Caco-2 (cell line): ENCODE results near the gene THG1L. TPM values are rescaled to one million over a fixed set of nuclear protein-coding genes. Genes with fewer than 3 reads are reported as not detected.

ENCODE experiments used
- BruUV-seq: library from RNA; stranded (reverse); fragments of 400-500 nt; replicated peaks from 2 replicates; lab custom pipeline; 2021; lab: Mats Ljungman, UMichigan
- CTCF ChIA-PET: fragments of 300-600 bp; sonication (Branson Sonifier 250); formaldehyde crosslinking; loops from one replicate; lab custom pipeline; 2022; ENCODE audit warnings: antibody characterized with exemption; lab: Charles Lee
- POLR2A ChIA-PET: fragments of 300-600 bp; sonication (Branson Sonifier 250); formaldehyde crosslinking; loops from one replicate; lab custom pipeline; 2022; ENCODE audit warnings: antibody characterized with exemption; lab: Charles Lee
- DNase-seq, 2 experiments: peaks; one replicate each; pipeline versions ENCODE4 v3.0.0 to v3.0.0-alpha.2; 2020 to 2022
- H3K27me3 ChIP-seq: replicated peaks from 2 replicates; pipeline ENCODE4 v1.6.0; 2011; ENCODE audit warnings: low read length; ENCODE audit not compliant: control insufficient read depth, insufficient read depth
- H3K36me3 ChIP-seq: 2 replicates; pipeline ENCODE4 v1.5.1; 2011; ENCODE audit warnings: low read length; ENCODE audit not compliant: control insufficient read depth, insufficient read depth
- H3K4me1 ChIP-seq: fragments of 250-450 bp; sonication (Bioruptor Pico); 2 replicates; pipeline ENCODE4 v1.5.1; 2020; ENCODE audit warnings: mild to moderate bottlenecking
- H3K4me3 ChIP-seq: 2 replicates; pipeline ENCODE4 v1.5.1; 2011; ENCODE audit warnings: low read depth, mild to moderate bottlenecking, control low read depth, low read length
- H3K9me3 ChIP-seq: fragments of 250-450 bp; sonication (Bioruptor Pico); 2 replicates; pipeline ENCODE4 v1.5.1; 2020; ENCODE audit warnings: mild to moderate bottlenecking, moderate library complexity
- H3K27ac Mint-ChIP-seq: one replicate; pipeline ENCODE4 v1.8.0; 2022; ENCODE audit warnings: mixed read lengths; ENCODE audit not compliant: unreplicated experiment
- H3K27me3 Mint-ChIP-seq: one replicate; pipeline ENCODE4 v1.8.0; 2022; ENCODE audit warnings: mixed read lengths; ENCODE audit not compliant: insufficient read depth, unreplicated experiment
- H3K36me3 Mint-ChIP-seq: one replicate; pipeline ENCODE4 v1.8.0; 2022; ENCODE audit warnings: mild to moderate bottlenecking, mixed read lengths; ENCODE audit not compliant: insufficient read depth, unreplicated experiment
- H3K4me1 Mint-ChIP-seq: one replicate; pipeline ENCODE4 v1.8.0; 2022; ENCODE audit warnings: low read depth, mixed read lengths; ENCODE audit not compliant: unreplicated experiment
- H3K4me3 Mint-ChIP-seq: one replicate; pipeline ENCODE4 v1.8.0; 2022; ENCODE audit warnings: mild to moderate bottlenecking, moderate library complexity, mixed read lengths; ENCODE audit not compliant: unreplicated experiment
- H3K9me3 Mint-ChIP-seq: one replicate; pipeline ENCODE4 v1.8.0; 2022; ENCODE audit warnings: mixed read lengths; ENCODE audit not compliant: unreplicated experiment
- intact Hi-C: fragments of 100-400 bp; cut with micrococcal nuclease; formaldehyde crosslinking; loops from one replicate; pipeline ENCODE4 v1.10.0; 2022; ENCODE audit not compliant: unreplicated experiment
- total RNA-seq: library from RNA; stranded (reverse); gene quantifications from 2 replicates; pipeline ENCODE4 v1.2.3, GENCODE V29; 2022
- TF ChIP-seq, protein P1 (sequence below), 2 experiments: fragments of 200-600 bp in 1 of 2; IDR thresholded peaks; 1 replicate in 1 of 2; 2 replicates in 1 of 2; pipeline versions ENCODE4 v1.5.1 to v1.8.0; 2011 to 2022; ENCODE audit warnings: antibody characterized with exemption in 1 of 2, control low read depth in 1 of 2, inconsistent platforms in 1 of 2, low read depth in 1 of 2, low read length in 1 of 2, mild to moderate bottlenecking in 1 of 2, moderate library complexity in 1 of 2; ENCODE audit not compliant: insufficient read depth in 1 of 2, severe bottlenecking in 1 of 2, unreplicated experiment in 1 of 2

THG1L gene
- total RNA-seq, 1 experiment from 2014 or later: 19.8 TPM

DNA sequence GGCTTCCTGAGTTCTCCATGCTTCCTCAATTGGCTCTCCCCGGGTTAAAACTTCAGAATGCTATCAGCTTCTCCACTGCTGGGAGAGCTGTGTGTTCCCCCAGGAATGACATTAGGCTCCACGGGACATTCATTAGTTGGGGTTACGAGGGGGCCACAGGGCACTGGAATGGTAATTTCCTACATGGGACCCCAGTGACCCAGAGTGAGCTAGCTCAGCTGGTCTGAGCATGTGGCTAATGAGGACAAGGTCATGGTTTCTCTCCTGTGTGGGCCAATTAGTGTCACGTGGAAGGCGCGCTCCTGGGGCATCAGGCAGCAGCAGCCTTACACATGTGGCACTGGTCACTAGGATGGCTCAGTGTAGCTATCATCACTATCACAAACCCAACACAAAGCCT lies 33.3 kb downstream of the THG1L start:
- H3K4me3 ChIP-seq: no peak overlapping the region
- Mint-ChIP-seq H3K4me1 (no peaks in the 10 kb centered on the region), H3K27me3 (no peaks in the 10 kb centered on the region), H3K4me3 (no peak overlapping the region), H3K27ac (no peak overlapping the region), H3K36me3 (no peaks in the 10 kb centered on the region), H3K9me3 (no peaks in the 10 kb centered on the region)
- H3K36me3 ChIP-seq: no peaks in the 10 kb centered on the region; the same call in 1 of the 2 replicates
- ChIA-PET CTCF (interaction anchor here (0.5 kb wide), 1 partner anchor 230 kb away, joined by 3 read pairs; no protein-coding TSS in a partner anchor), POLR2A (no interaction called here)
- BruUV-seq: no TSS peak
- no peaks in the 10 kb centered on the region for H3K27me3 ChIP-seq
- H3K9me3 ChIP-seq: no peaks in the 10 kb centered on the region
- H3K4me1 ChIP-seq: no peaks in the 10 kb centered on the region
- intact Hi-C loops: loop anchor here (10.0 kb wide), 1 partner anchor 1370 kb away; no protein-coding TSS in a partner anchor
- TF ChIP-seq, protein P1, sequence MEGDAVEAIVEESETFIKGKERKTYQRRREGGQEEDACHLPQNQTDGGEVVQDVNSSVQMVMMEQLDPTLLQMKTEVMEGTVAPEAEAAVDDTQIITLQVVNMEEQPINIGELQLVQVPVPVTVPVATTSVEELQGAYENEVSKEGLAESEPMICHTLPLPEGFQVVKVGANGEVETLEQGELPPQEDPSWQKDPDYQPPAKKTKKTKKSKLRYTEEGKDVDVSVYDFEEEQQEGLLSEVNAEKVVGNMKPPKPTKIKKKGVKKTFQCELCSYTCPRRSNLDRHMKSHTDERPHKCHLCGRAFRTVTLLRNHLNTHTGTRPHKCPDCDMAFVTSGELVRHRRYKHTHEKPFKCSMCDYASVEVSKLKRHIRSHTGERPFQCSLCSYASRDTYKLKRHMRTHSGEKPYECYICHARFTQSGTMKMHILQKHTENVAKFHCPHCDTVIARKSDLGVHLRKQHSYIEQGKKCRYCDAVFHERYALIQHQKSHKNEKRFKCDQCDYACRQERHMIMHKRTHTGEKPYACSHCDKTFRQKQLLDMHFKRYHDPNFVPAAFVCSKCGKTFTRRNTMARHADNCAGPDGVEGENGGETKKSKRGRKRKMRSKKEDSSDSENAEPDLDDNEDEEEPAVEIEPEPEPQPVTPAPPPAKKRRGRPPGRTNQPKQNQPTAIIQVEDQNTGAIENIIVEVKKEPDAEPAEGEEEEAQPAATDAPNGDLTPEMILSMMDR (IDR thresholded peaks at IDR 0.05; ENCODE audit: insufficient read depth in 1 of 2, low read depth in 1 of 2, low read length in 1 of 2, severe bottlenecking in 1 of 2, unreplicated experiment in 1 of 2): no peak
- no peak for DNase-seq

DNA sequence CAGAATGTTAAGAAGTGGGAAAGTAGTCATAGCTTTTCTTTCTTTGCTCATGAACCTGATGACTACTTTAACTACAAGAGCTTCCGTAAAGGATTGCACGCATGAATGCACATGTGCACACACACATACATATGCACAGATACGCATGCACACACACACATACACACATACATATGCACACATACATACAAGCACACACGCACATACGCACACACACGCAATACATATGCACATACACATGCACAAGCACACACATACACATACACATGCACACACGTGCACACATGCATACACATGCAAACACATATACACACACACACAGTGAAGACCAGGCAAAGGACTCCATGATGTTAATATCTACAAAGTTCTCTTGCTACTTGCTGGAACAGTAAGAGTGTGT lies 35.2 kb downstream of the THG1L start:
- POLR2A ChIA-PET: no interaction called here
- BruUV-seq: no TSS peak

DNA sequence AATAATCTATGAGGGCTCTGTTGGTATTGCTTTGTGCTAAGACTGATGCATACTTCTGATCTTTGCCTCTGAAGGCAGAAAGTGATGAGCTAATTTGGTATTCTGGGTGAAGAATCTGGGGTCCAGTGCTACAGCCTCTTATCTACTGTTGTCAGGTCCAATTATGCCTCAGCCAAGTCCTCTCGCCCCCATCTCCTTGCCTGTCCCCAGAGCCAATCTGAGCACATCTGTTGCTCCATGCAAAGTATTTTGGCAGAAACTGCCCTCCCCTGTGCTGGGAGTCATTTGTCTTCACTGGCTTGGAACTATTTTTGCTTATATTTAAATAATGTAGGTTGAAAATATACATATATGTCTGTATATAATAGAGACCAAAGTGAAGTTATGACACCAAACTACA lies 35.7 kb downstream of the THG1L start:
- POLR2A ChIA-PET: no interaction called here
- H3K27me3 Mint-ChIP-seq: no peaks in the 10 kb centered on the region
- H3K4me1 Mint-ChIP-seq: no peaks in the 10 kb centered on the region
- TF ChIP-seq, protein P1 (IDR thresholded peaks at IDR 0.05; ENCODE audit: insufficient read depth in 1 of 2, low read depth in 1 of 2, low read length in 1 of 2, severe bottlenecking in 1 of 2, unreplicated experiment in 1 of 2): no peak
- no peak overlapping the region for H3K27ac Mint-ChIP-seq
- no peaks in the 10 kb centered on the region for H3K36me3 ChIP-seq
- no peak for DNase-seq
- no peak overlapping the region for H3K4me3 ChIP-seq
- H3K27me3 ChIP-seq: no peaks in the 10 kb centered on the region
- intact Hi-C loops: loop anchor here (10.0 kb wide), 1 partner anchor 1368 kb away; no protein-coding TSS in a partner anchor
- no peaks in the 10 kb centered on the region for H3K9me3 Mint-ChIP-seq
- no peaks in the 10 kb centered on the region for H3K4me1 ChIP-seq
- no peaks in the 10 kb centered on the region for H3K36me3 Mint-ChIP-seq
- H3K9me3 ChIP-seq: no peaks in the 10 kb centered on the region
- BruUV-seq: no TSS peak
- H3K4me3 Mint-ChIP-seq: no peak overlapping the region
- CTCF ChIA-PET: interaction anchor here (0.5 kb wide), 1 partner anchor 14 kb away, joined by 7 read pairs; no protein-coding TSS in a partner anchor

More for the DNA sequence above, 35.2 kb downstream of the THG1L start:
- DNase-seq: no peak
- H3K36me3 ChIP-seq: no peaks in the 10 kb centered on the region
- TF ChIP-seq, protein P1 (IDR thresholded peaks at IDR 0.05; ENCODE audit: insufficient read depth in 1 of 2, low read depth in 1 of 2, low read length in 1 of 2, severe bottlenecking in 1 of 2, unreplicated experiment in 1 of 2): no peak
- CTCF ChIA-PET: interaction anchor here (0.5 kb wide), 1 partner anchor 14 kb away, joined by 7 read pairs; no protein-coding TSS in a partner anchor
- H3K4me1 Mint-ChIP-seq: no peaks in the 10 kb centered on the region
- no peaks in the 10 kb centered on the region for H3K9me3 ChIP-seq
- H3K27ac Mint-ChIP-seq: no peak overlapping the region
- no peaks in the 10 kb centered on the region for H3K9me3 Mint-ChIP-seq
- no peak overlapping the region for H3K4me3 Mint-ChIP-seq
- no peaks in the 10 kb centered on the region for H3K27me3 ChIP-seq
- intact Hi-C loops: loop anchor here (10.0 kb wide), 1 partner anchor 1368 kb away; no protein-coding TSS in a partner anchor
- H3K4me1 ChIP-seq: no peaks in the 10 kb centered on the region
- H3K4me3 ChIP-seq: no peak overlapping the region
- no peaks in the 10 kb centered on the region for H3K36me3 Mint-ChIP-seq
- no peaks in the 10 kb centered on the region for H3K27me3 Mint-ChIP-seq
